Breast epithelium (tissue), 4 donors: ENCODE results near the gene LCN2. TPM values are rescaled to one million over a fixed set of nuclear protein-coding genes. Genes with fewer than 3 reads are reported as not detected.

Source experiments
- DNase-seq, 2 donors: peaks; one replicate each; pipeline ENCODE4 v3.0.0-alpha.2; 2019; ENCODE audit warnings: low spot score in 2 of 2
- H3K27ac ChIP-seq, 2 donors: fragments of 200-600 bp; sonication (generic) in 1 of 2; one replicate each; pipeline ENCODE4 v1.5.1; 2016 to 2019; ENCODE audit warnings: mild to moderate bottlenecking in 1 of 2
- H3K27me3 ChIP-seq, 2 donors: fragments of 200-600 bp; sonication (generic) in 1 of 2; one replicate each; pipeline versions ENCODE4 v1.5.1 to v1.6.0; 2017 to 2019; ENCODE audit warnings: control low read depth in 1 of 2, mild to moderate bottlenecking in 1 of 2
- H3K36me3 ChIP-seq: fragments of 200-600 bp; one replicate; pipeline ENCODE4 v1.5.1; 2019
- H3K4me1 ChIP-seq, 2 donors: fragments of 200-600 bp; sonication (generic); one replicate each; pipeline ENCODE4 v1.5.1; 2016 to 2019; ENCODE audit warnings: control low read depth in 1 of 2
- H3K4me3 ChIP-seq, 3 donors: fragments of 200-600 bp; sonication (generic); 1 replicate in 2 of 3; 2 replicates in 1 of 3; pipeline ENCODE4 v1.5.1; 2016 to 2019; ENCODE audit warnings: mild to moderate bottlenecking in 3 of 3, moderate library complexity in 2 of 3
- H3K9me3 ChIP-seq, 2 donors: fragments of 200-600 bp; sonication (generic) in 1 of 2; one replicate each; pipeline ENCODE4 v1.5.1; 2016 to 2019; ENCODE audit warnings: control low read depth in 1 of 2
- CTCF ChIP-seq, 3 donors: fragments of 450-650 bp; IDR thresholded peaks; one replicate each; pipeline ENCODE4 v1.5.1; 2016 to 2017; ENCODE audit warnings: antibody characterized with exemption in 3 of 3, mild to moderate bottlenecking in 3 of 3, moderate library complexity in 3 of 3
- POLR2A ChIP-seq: fragments of 450-650 bp; IDR thresholded peaks from one replicate; pipeline ENCODE4 v1.6.1; 2016; ENCODE audit warnings: antibody characterized with exemption, mild to moderate bottlenecking, moderate library complexity
- POLR2AphosphoS5 ChIP-seq, 3 donors: sonication (generic); formaldehyde crosslinking; IDR thresholded peaks; one replicate each; pipeline ENCODE4 v1.6.1; 2017; ENCODE audit warnings: antibody characterized with exemption in 3 of 3
- intact Hi-C: fragments of 100-400 bp; cut with DNase I; formaldehyde crosslinking; loops from one replicate; pipeline ENCODE4 v1.15.1; 2023; ENCODE audit warnings: low total_unique reads
- total RNA-seq, 3 donors: library from RNA; depleted of rRNA; stranded (reverse); fragments of >200 nt; gene quantifications; one replicate each; pipeline ENCODE4 v1.1.0, GENCODE V29; 2016

Gene LCN2
- total RNA-seq, 3 donors from 2014 or later = 38.5 to 42.3 TPM; not detected in 1

GRCh38 chr9:128152133-128153059, 3.1 kb downstream of the LCN2 start:
- intact Hi-C loops = no loop called here
- Histone ChIP-seq H3K4me3 (no peak overlapping the region), H3K27ac (no peak overlapping the region), H3K27me3 (no peaks in the 10 kb centered on the region), H3K9me3 (no peaks in the 10 kb centered on the region), H3K36me3 (no peaks in the 10 kb centered on the region), H3K4me1 (peaks cover 9 to 20% of the 10 kb centered on the region in 2 donors)
- TF ChIP-seq POLR2A (no peak), CTCF (IDR thresholded peaks at IDR 0.05) (no peak), POLR2AphosphoS5 (IDR thresholded peaks at IDR 0.05) (no peak)
- DNase-seq = no peak

- no peak for DNase-seq
- Histone ChIP-seq H3K4me3 (no peak overlapping the region), H3K27me3 (no peaks in the 10 kb centered on the region), H3K9me3 (no peaks in the 10 kb centered on the region), H3K36me3 (no peaks in the 10 kb centered on the region), H3K27ac (no peak overlapping the region), H3K4me1 (peaks cover 9 to 15% of the 10 kb centered on the region in 2 donors)
- no peak for TF ChIP-seq POLR2A
- TF ChIP-seq CTCF (IDR thresholded peaks at IDR 0.05) = no peak
- no peak for TF ChIP-seq POLR2AphosphoS5 (IDR thresholded peaks at IDR 0.05)
- intact Hi-C loops = no loop called here
Measured at GRCh38 chr9:128153060-128153946, 4.0 kb downstream of the LCN2 start.

- Histone ChIP-seq H3K4me3 (no peak overlapping the region), H3K27me3 (no peaks in the 10 kb centered on the region), H3K4me1 (peaks cover 4 to 7% of the 10 kb centered on the region in 2 donors), H3K36me3 (no peaks in the 10 kb centered on the region), H3K27ac (no peak overlapping the region), H3K9me3 (no peaks in the 10 kb centered on the region)
- intact Hi-C loops = no loop called here
- no peak for DNase-seq
- no peak for TF ChIP-seq POLR2A
- TF ChIP-seq POLR2AphosphoS5 (IDR thresholded peaks at IDR 0.05) = no peak
- no peak for TF ChIP-seq CTCF (IDR thresholded peaks at IDR 0.05)
Measured at GRCh38 chr9:128153947-128154695, 4.9 kb downstream of the LCN2 start.

- no peaks in the 10 kb centered on the region for H3K9me3 ChIP-seq
- intact Hi-C loops = no loop called here
- H3K27ac ChIP-seq = no peak overlapping the region
- TF ChIP-seq POLR2AphosphoS5 (IDR thresholded peaks at IDR 0.05) (no peak), CTCF (IDR thresholded peaks at IDR 0.05) (no peak), POLR2A (no peak)
- H3K4me1 ChIP-seq = no peaks in the 10 kb centered on the region
- no peaks in the 10 kb centered on the region for H3K27me3 ChIP-seq
- H3K4me3 ChIP-seq = no peak overlapping the region
- H3K36me3 ChIP-seq = no peaks in the 10 kb centered on the region
- DNase-seq = no peak
Measured at GRCh38 chr9:128155736-128156500, 6.7 kb downstream of the LCN2 start.
